ENCODE data around the gene ANKRD6. TPM values are rescaled to one million over a fixed set of nuclear protein-coding genes. Genes with fewer than 3 reads are reported as not detected.

ANKRD6 gene
- total RNA-seq, 4 donors from 2014 or later, result 2.7 to 9.4 (median 6.6) TPM

DNA sequence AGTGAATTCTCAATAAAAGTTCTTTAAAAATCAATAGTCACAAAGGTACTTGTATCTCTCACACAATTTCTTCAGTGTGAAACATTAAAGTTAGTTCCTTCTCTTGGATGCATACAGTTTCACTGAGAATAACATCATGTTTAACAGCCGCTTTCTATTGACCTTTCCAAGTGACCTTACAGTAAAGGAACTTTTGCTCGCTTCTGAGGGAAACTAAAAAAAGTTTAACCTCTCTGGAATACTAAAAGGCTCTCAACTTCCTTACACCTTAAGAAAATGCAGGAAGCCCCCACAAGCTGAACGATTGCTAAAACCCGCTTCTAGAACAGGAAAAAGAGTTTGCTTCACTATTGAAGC, 22.2 kb upstream of the ANKRD6 start:
- WGBS, 2 donors (ENCODE audit: low coverage in 1 of 2), result 20 to 28% methylated on average over 3 to 4 of the region's 4 CpGs
- TF ChIP-seq POLR2AphosphoS5 (IDR thresholded peaks at IDR 0.05) (no peak), EP300 (IDR thresholded peaks at IDR 0.05; ENCODE audit: low read depth) (no peak), POLR2A (IDR thresholded peaks at IDR 0.05) (no peak)
- TF ChIP-seq, protein P1, sequence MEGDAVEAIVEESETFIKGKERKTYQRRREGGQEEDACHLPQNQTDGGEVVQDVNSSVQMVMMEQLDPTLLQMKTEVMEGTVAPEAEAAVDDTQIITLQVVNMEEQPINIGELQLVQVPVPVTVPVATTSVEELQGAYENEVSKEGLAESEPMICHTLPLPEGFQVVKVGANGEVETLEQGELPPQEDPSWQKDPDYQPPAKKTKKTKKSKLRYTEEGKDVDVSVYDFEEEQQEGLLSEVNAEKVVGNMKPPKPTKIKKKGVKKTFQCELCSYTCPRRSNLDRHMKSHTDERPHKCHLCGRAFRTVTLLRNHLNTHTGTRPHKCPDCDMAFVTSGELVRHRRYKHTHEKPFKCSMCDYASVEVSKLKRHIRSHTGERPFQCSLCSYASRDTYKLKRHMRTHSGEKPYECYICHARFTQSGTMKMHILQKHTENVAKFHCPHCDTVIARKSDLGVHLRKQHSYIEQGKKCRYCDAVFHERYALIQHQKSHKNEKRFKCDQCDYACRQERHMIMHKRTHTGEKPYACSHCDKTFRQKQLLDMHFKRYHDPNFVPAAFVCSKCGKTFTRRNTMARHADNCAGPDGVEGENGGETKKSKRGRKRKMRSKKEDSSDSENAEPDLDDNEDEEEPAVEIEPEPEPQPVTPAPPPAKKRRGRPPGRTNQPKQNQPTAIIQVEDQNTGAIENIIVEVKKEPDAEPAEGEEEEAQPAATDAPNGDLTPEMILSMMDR (IDR thresholded peaks at IDR 0.05), result no peak
- no peak for DNase-seq
- Histone ChIP-seq H3K4me3 (peak overlapping the region; percentile 57 to 90 (median 76)), H3K9me3 (no peaks in the 10 kb centered on the region), H3K36me3 (no peaks in the 10 kb centered on the region), H3K4me1 (peaks cover 8 to 25% (median 18%) of the 10 kb centered on the region in 4 donors), H3K27me3 (peaks cover 51% of the 10 kb centered on the region), H3K27ac (peak overlapping the region; percentile 43 to 79 (median 58))
- intact Hi-C loops (cut with DNase I; ENCODE audit: low total_unique reads), result no loop called here
- in situ Hi-C loops (cut with MboI; ENCODE audit: low pct_ligation_motif_present in 1 of 4, low pct_unique_long_range_greater_than_20kb in 1 of 4, low sequenced_read_pairs in 3 of 4), result no loop called here

DNA sequence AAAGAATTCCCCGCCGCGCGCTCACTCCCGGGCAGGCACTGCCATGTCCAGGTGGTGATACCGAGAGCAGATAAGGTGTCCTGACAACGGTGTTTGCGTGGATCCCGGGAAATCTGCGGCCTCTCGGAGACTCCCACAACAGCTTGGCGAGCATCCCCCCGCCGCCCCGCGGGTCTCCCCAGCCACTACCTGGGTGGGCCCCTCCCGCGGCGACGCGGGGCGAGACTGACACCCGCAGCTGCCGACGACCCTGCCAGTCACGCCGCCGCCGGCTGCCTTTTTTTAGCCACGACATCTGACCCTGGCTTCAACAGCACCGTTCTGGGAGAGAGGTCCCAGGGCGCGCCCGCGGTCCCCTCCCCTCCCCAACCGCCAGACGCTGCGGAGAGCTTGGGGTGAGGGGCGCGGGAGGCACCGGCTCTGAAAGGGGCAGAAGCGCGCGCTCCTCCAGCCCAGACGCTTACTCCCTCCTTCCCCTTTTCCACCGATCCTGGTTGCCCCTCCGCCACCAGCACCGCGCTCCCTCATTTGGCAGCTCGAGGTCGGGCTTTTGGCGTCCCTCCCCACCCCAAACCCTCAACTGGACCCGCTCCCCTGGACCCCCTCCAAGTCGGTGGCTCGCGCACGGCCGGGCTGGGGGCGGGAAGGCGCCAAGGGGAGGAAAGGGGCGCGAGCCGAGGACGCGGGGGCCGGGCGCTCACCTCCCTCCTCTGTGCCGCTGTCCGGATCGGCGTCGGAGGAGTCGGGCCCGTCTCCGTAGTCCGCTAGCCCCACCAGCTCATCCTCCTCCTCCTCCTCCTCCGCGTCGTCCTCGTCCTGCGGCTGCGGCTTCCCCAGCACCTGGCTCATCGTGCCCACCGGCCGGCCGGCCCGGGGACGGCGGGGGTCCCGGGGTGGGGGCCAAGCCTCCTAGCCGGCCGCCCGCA, 21.5 kb upstream of the ANKRD6 start:
- H3K27ac ChIP-seq, result peak overlapping the region; percentile 43 to 79 (median 58)
- peaks cover 52% of the 10 kb centered on the region for H3K27me3 ChIP-seq
- TF ChIP-seq POLR2AphosphoS5 (IDR thresholded peaks at IDR 0.05) (no peak), EP300 (IDR thresholded peaks at IDR 0.05; ENCODE audit: low read depth) (no peak), POLR2A (IDR thresholded peaks at IDR 0.05) (no peak)
- TF ChIP-seq, protein P1 (IDR thresholded peaks at IDR 0.05), result no peak
- no peaks in the 10 kb centered on the region for H3K9me3 ChIP-seq
- peak overlapping the region; percentile 57 to 90 (median 76) for H3K4me3 ChIP-seq
- peak; percentile 33 for DNase-seq
- no peaks in the 10 kb centered on the region for H3K36me3 ChIP-seq
- H3K4me1 ChIP-seq, result peaks cover 8 to 25% (median 18%) of the 10 kb centered on the region in 4 donors
- intact Hi-C loops (cut with DNase I; ENCODE audit: low total_unique reads) (no loop called here), in situ Hi-C loops (cut with MboI; ENCODE audit: low pct_ligation_motif_present in 1 of 4, low pct_unique_long_range_greater_than_20kb in 1 of 4, low sequenced_read_pairs in 3 of 4) (no loop called here)
- 2% methylated on average over 68 of the region's 93 CpGs; no CpG with 5 or more reads in 1 of the 2 donors for WGBS, 2 donors (ENCODE audit: low coverage in 1 of 2)

DNA sequence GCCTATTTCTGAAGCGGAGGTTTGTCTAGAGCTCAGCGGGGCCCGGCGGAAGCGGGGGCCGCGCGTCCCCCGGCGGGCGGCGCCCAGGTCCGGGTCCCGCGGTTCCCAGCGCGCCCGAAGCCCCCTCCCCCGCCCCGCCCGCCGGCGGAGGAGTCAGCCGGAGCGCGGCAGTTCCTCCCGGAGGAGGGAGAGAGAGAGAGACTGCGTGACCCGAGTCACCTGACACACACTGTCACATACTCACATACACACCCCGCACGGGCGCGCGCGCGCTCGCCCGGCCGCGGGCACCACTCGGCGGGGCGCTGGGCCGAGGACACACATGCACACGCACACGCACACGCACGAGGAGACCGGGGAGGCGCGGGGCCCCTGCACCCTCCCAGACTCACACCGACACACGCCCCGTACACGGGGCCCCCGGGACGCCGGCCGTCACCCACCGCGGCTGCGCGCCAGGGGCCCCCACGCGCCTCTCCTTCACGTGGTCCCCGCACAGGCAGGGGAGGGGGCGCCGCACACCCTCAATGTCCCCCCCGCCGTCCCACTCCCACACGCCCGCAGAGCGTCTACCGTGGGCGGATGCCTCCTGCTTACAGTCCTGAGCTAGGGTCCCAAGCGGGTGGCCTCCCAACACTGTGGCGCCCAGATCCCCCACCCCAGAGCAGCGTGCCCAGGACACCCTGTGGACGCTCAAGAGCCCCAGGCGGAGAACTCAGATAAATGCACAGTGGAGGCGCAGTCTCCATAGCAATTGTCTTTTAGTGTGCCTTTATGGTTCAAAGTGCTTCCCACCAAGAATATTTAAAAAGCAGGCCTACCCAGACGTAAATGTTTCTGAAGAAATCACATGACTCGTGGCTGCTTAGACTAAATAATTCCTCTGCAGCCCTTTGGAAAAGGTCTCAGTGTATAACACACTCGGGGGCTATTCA, 20.6 kb upstream of the ANKRD6 start, which contains the start of gene RRAGD:
TSS of gene RRAGD (minus strand) at position 203 of the 935 bp plus-strand sequence. CDS start 280 bp downstream, outside the sequence.
- Histone ChIP-seq H3K36me3 (no peaks in the 10 kb centered on the region), H3K27me3 (peaks cover 52% of the 10 kb centered on the region), H3K4me1 (peaks cover 8 to 25% (median 18%) of the 10 kb centered on the region in 4 donors), H3K27ac (peak within 1 kb of the TSS; percentile 43 to 79 (median 58)), H3K4me3 (peak within 1 kb of the TSS; percentile 57 to 90 (median 76)), H3K9me3 (no peaks in the 10 kb centered on the region)
- WGBS, 2 donors (ENCODE audit: low coverage in 1 of 2), result 0 to 1% methylated on average over 3 to 29 of the region's 85 CpGs
- intact Hi-C loops (cut with DNase I; ENCODE audit: low total_unique reads) (no loop called here), in situ Hi-C loops (cut with MboI; ENCODE audit: low pct_ligation_motif_present in 1 of 4, low pct_unique_long_range_greater_than_20kb in 1 of 4, low sequenced_read_pairs in 3 of 4) (no loop called here)
- TF ChIP-seq EP300 (IDR thresholded peaks at IDR 0.05; ENCODE audit: low read depth), result no peak
- TF ChIP-seq, protein P1 (IDR thresholded peaks at IDR 0.05), result peak in 1 of 5 experiments; percentile 16
- DNase-seq, result peak; percentile 73

DNA sequence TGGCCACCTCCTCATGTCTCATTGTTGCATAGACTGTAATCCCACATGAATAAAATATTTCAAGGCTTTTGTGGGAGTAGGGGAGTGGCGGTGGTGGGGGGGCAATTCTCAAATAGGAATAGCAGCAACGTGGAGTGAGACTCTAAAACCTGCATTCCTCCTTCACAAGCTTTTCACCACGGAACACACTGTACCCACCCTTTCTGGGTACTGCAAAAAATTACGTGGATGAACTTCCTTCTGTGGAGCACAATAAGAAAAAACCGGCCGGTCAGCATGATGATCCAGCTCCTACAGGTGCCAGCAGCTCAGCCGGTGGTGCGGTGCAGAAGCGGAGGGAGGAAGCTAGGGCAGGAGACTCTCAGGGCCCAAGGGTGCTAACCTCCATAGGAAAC, 19.9 kb upstream of the ANKRD6 start:
- 18 to 20% methylated on average over 7 to 9 of the region's 9 CpGs for WGBS, 2 donors (ENCODE audit: low coverage in 1 of 2)
- no peak for TF ChIP-seq POLR2A (IDR thresholded peaks at IDR 0.05)
- no peak for TF ChIP-seq POLR2AphosphoS5 (IDR thresholded peaks at IDR 0.05)
- TF ChIP-seq, protein P1 (IDR thresholded peaks at IDR 0.05), result no peak
- no peak for TF ChIP-seq EP300 (IDR thresholded peaks at IDR 0.05; ENCODE audit: low read depth)
- peak; percentile 24 for DNase-seq
- no peaks in the 10 kb centered on the region for H3K36me3 ChIP-seq
- in situ Hi-C loops (cut with MboI; ENCODE audit: low pct_ligation_motif_present in 1 of 4, low pct_unique_long_range_greater_than_20kb in 1 of 4, low sequenced_read_pairs in 3 of 4) (no loop called here), intact Hi-C loops (cut with DNase I; ENCODE audit: low total_unique reads) (no loop called here)
- H3K4me1 ChIP-seq, result peaks cover 8 to 25% (median 18%) of the 10 kb centered on the region in 4 donors
- no peaks in the 10 kb centered on the region for H3K9me3 ChIP-seq
- H3K27ac ChIP-seq, result no peak overlapping the region
- peaks cover 52% of the 10 kb centered on the region for H3K27me3 ChIP-seq
- H3K4me3 ChIP-seq, result peak overlapping the region in 3 of 4 donors; percentile 57 to 80 (median 73)
